ENCODE data around the gene CREB5. TPM values are rescaled to one million over a fixed set of nuclear protein-coding genes. Genes with fewer than 3 reads are reported as not detected.

Gene CREB5
- total RNA-seq, 4 donors from 2014 or later: 6.6 to 18.6 (median 12.6) TPM

DNA sequence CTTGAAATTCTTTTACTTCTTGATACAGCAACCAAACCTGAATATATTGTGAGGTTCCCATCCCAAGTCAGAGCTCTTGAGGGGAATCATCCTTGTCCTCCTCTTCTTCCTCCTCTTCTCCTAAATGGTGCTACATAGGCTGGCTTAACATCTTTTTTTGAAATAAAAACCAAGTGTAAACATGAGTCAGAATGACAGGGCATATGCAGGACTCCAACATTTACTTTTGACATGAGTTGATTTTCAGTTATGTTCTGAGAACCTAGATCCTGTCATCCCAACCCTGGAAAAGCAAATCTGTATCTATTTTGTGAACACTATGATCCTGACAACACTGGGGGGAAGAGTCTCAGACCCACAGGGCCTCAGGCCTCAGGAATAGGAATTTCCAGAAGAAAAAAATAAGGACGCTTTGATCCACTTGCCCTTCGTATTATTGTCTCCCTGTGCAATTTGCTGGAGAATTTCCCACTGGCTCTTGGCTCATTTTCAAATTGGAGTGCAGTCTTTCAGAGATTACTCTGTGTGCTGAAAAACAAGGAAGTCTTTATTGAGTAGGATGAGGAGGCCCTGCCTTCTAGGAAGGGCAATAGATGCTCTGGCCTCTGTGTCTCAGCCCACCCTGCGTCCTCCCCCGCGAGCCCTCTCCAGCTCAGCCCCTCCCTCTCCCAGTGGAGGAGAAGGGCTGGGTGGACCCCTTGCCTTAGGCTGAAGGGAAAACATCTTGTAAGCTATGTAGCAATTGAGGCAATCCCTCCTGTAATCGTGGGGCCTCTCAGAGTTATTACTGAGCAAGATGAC is 121.6 kb downstream of the CREB5 start:
- intact Hi-C loops (cut with DNase I): loop anchor here (5.0 to 10.0 kb wide), 2 partner anchors 97 to 321 kb away; no protein-coding TSS in a partner anchor
- Histone ChIP-seq H3K4me1 (peaks cover 17 to 21% (median 19%) of the 10 kb centered on the region in 4 donors), H3K27ac (replicated peaks in 1 of 4) (peak overlapping the region in 3 of 4 donors; percentile 11 to 57 (median 14)), H3K4me3 (no peak overlapping the region), H3K9me3 (no peaks in the 10 kb centered on the region), H3K36me3 (no peaks in the 10 kb centered on the region), H3K27me3 (no peaks in the 10 kb centered on the region)
- DNase-seq (ENCODE audit: extremely low spot score): no peak
- TF ChIP-seq CTCF (IDR thresholded peaks at IDR 0.05) (no peak), EP300 (IDR thresholded peaks at IDR 0.05) (no peak), POLR2AphosphoS5 (IDR thresholded peaks at IDR 0.05) (peak in 1 of 2 donors; percentile 12), POLR2A (IDR thresholded peaks at IDR 0.05; ENCODE audit: low read depth) (no peak)
- 37% methylated on average over 6 of the region's 6 CpGs for WGBS

DNA sequence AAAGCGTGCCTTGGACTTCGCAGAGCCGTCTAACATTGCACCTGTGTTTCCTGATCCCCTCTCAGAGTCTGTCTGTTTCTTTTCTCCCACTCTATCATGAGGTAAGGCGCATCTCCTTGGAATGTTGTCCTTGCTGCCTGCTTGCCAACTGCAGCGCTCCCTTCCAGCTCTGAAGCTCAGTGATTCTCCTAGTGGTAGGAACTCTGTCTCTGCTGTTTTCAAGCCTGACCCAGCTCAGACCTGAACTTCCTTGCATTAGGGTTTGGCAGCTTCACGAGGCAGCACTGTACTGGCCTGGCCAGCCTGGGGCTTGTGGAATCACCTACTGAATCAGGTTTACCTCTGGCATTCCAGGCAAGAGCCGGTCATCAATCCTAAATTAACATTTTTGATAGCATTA is 123.9 kb downstream of the CREB5 start:
- TF ChIP-seq POLR2AphosphoS5 (IDR thresholded peaks at IDR 0.05) (peak; percentile 35 to 54), POLR2A (IDR thresholded peaks at IDR 0.05; ENCODE audit: low read depth) (no peak), CTCF (IDR thresholded peaks at IDR 0.05) (peak; percentile 52 to 73 (median 60))
- WGBS: 56% methylated on average over 7 of the region's 7 CpGs
- intact Hi-C loops (cut with DNase I): loop anchor here (10.0 kb wide), 1 partner anchor 319 kb away; no protein-coding TSS in a partner anchor
- H3K36me3 ChIP-seq: no peaks in the 10 kb centered on the region
- H3K4me3 ChIP-seq: no peak overlapping the region
- no peak overlapping the region for H3K27ac ChIP-seq (replicated peaks in 1 of 4)
- H3K4me1 ChIP-seq: peaks cover 14 to 21% (median 18%) of the 10 kb centered on the region in 4 donors
- DNase-seq (ENCODE audit: extremely low spot score): no peak
- H3K9me3 ChIP-seq: no peaks in the 10 kb centered on the region
- no peaks in the 10 kb centered on the region for H3K27me3 ChIP-seq

GRCh38 chr7:28539289-28539981 is 127.1 kb downstream of the CREB5 start:
- intact Hi-C loops (cut with DNase I): loop anchor here (10.0 kb wide), 1 partner anchor 315 kb away; no protein-coding TSS in a partner anchor

GRCh38 chr7:28542410-28542809 is 130.1 kb downstream of the CREB5 start:
- H3K27ac ChIP-seq (replicated peaks in 1 of 4): no peak overlapping the region
- H3K9me3 ChIP-seq: peaks cover 0 to 3% (median 0%) of the 10 kb centered on the region in 4 donors
- intact Hi-C loops (cut with DNase I): loop anchor here (10.0 kb wide), 1 partner anchor 148 kb away; no protein-coding TSS in a partner anchor
- no peak overlapping the region for H3K4me3 ChIP-seq
- H3K4me1 ChIP-seq: peaks cover 0 to 7% (median 0%) of the 10 kb centered on the region in 4 donors
- 46% methylated on average over 3 of the region's 3 CpGs for WGBS
- H3K36me3 ChIP-seq: no peaks in the 10 kb centered on the region
- H3K27me3 ChIP-seq: no peaks in the 10 kb centered on the region
- TF ChIP-seq POLR2A (IDR thresholded peaks at IDR 0.05; ENCODE audit: low read depth) (no peak), EP300 (IDR thresholded peaks at IDR 0.05) (no peak), CTCF (IDR thresholded peaks at IDR 0.05) (no peak), POLR2AphosphoS5 (IDR thresholded peaks at IDR 0.05) (no peak)
- no peak for DNase-seq (ENCODE audit: extremely low spot score)

More at GRCh38 chr7:28539289-28539981, 127.1 kb downstream of the CREB5 start:
- Histone ChIP-seq H3K4me3 (no peak overlapping the region), H3K27ac (replicated peaks in 1 of 4) (no peak overlapping the region), H3K36me3 (no peaks in the 10 kb centered on the region), H3K9me3 (no peaks in the 10 kb centered on the region), H3K4me1 (peaks cover 4 to 20% (median 9%) of the 10 kb centered on the region in 4 donors), H3K27me3 (no peaks in the 10 kb centered on the region)
- 92% methylated on average over 3 of the region's 3 CpGs for WGBS
- TF ChIP-seq CTCF (IDR thresholded peaks at IDR 0.05): no peak
- TF ChIP-seq EP300 (IDR thresholded peaks at IDR 0.05): no peak
- no peak for TF ChIP-seq POLR2A (IDR thresholded peaks at IDR 0.05; ENCODE audit: low read depth)
- no peak for TF ChIP-seq POLR2AphosphoS5 (IDR thresholded peaks at IDR 0.05)
- no peak for DNase-seq (ENCODE audit: extremely low spot score)

All from esophagus muscularis mucosa (tissue), 4 donors.